Activated T-cell treated with anti-CD3 and anti-CD28 coated beads, Interleukin-2, amount 50 U/mL, for 4 hours (primary cell): ENCODE data around the gene PAOX. TPM values are rescaled to one million over a fixed set of nuclear protein-coding genes. Genes with fewer than 3 reads are reported as not detected.
A peak's percentile ranks its signal among the peaks of the same experiment; 100 is the strongest.

ENCODE experiments used
- ATAC-seq, 2 donors: fragments of 200-7000 bp; cut with Tn5 transposase; one replicate each; pipeline ENCODE4 v1.10.0; 2021
- DNase-seq: peaks from one replicate; pipeline ENCODE4 v3.0.0-alpha.2; 2020
- H3K27me3 Mint-ChIP-seq: one replicate; pipeline ENCODE4 v1.8.0; 2021; ENCODE audit warnings: low read depth, mixed read lengths
- H3K36me3 Mint-ChIP-seq: one replicate; pipeline ENCODE4 v1.8.0; 2022; ENCODE audit warnings: mixed read lengths; ENCODE audit not compliant: insufficient read depth
- H3K4me1 Mint-ChIP-seq: one replicate; pipeline ENCODE4 v1.8.0; 2021; ENCODE audit warnings: low read depth, mixed read lengths
- H3K4me3 Mint-ChIP-seq: one replicate; pipeline ENCODE4 v1.8.0; 2021; ENCODE audit warnings: mild to moderate bottlenecking, moderate library complexity, mixed read lengths
- H3K9me3 Mint-ChIP-seq: one replicate; pipeline ENCODE4 v1.8.0; 2021; ENCODE audit warnings: mixed read lengths
- total RNA-seq, 3 donors: library from RNA; stranded (reverse); gene quantifications; one replicate each; pipeline ENCODE4 v1.2.1, GENCODE V29; 2021

The PAOX gene
- 1 to 10 TPM; 2.6 to 3.2 (median 2.9) TPM for total RNA-seq

GRCh38 chr10:133379152-133379800, at the start of gene PAOX:
Gene PAOX (plus strand): TSS chr10:133379262. CDS start chr10:133379317, 55 bp downstream.
- Mint-ChIP-seq H3K27me3 (no peaks in the 10 kb centered on the region), H3K4me3 (peak within 1 kb of the TSS; percentile 81), H3K4me1 (peaks cover 12% of the 10 kb centered on the region), H3K36me3 (no peaks in the 10 kb centered on the region), H3K9me3 (no peaks in the 10 kb centered on the region)
- ATAC-seq = peak; percentile 74 to 75
- peak; percentile 57 for DNase-seq

DNA sequence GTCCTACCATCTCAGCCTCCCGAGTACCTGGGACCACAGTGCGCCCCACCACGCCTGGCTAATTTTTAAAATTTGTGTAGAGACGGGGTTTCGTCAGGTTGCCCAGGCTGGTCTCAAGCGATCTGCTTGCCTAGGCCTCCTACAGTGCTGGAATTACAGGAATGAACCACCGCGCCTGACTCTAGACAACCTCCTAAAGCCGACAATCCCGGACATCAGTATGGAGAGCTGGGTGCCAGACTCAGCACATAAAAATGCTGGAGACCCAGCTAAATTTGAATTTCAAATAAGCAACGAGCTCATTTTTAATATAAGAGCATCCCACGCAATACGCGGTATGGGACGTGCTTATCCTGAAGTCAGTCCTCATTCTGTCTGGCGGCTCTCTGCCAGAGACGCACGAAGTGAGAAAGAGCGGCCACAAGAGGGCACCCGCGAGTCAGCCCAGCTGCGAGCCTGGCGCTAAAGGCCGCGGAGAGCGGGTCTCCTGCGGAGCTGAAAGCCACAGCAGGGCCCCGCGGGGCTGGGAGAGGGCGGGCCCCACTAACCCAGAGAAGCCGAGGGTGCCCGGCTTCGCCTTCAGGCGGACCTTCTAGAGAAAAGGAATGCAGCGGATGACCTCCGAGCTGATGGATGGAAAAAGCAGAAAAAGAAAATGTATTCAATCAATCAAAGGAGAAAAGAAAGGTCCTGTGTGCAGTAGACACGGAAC, 49.4 kb upstream of the PAOX start:
- Mint-ChIP-seq H3K27me3 (peaks cover 38% of the 10 kb centered on the region), H3K4me3 (peak overlapping the region; percentile 53), H3K36me3 (no peaks in the 10 kb centered on the region), H3K4me1 (peaks cover 9% of the 10 kb centered on the region), H3K9me3 (no peaks in the 10 kb centered on the region)
- peak; percentile 87 to 90 for ATAC-seq
- peak; percentile 92 for DNase-seq

- Mint-ChIP-seq H3K27me3 (peaks cover 19% of the 10 kb centered on the region), H3K36me3 (no peaks in the 10 kb centered on the region), H3K4me1 (peaks cover 11% of the 10 kb centered on the region), H3K9me3 (no peaks in the 10 kb centered on the region), H3K4me3 (no peak overlapping the region)
- ATAC-seq (no peak), DNase-seq (no peak)
Measured at GRCh38 chr10:133332936-133333699, 45.9 kb upstream of the PAOX start.

GRCh38 chr10:133334503-133335245, 44.4 kb upstream of the PAOX start:
- Mint-ChIP-seq H3K4me1 (peaks cover 6% of the 10 kb centered on the region), H3K4me3 (peak overlapping the region; percentile 80), H3K27me3 (peaks cover 7% of the 10 kb centered on the region), H3K9me3 (no peaks in the 10 kb centered on the region), H3K36me3 (no peaks in the 10 kb centered on the region)
- ATAC-seq = peak in 1 of 2 donors; percentile 44
- DNase-seq = no peak

GRCh38 chr10:133335246-133336117, 43.6 kb upstream of the PAOX start:
- Mint-ChIP-seq H3K27me3 (peaks cover 4% of the 10 kb centered on the region), H3K4me3 (peak overlapping the region; percentile 62), H3K36me3 (no peaks in the 10 kb centered on the region), H3K9me3 (no peaks in the 10 kb centered on the region), H3K4me1 (peaks cover 6% of the 10 kb centered on the region)
- ATAC-seq (peak; percentile 47 to 54), DNase-seq (peak; percentile 81)

DNA sequence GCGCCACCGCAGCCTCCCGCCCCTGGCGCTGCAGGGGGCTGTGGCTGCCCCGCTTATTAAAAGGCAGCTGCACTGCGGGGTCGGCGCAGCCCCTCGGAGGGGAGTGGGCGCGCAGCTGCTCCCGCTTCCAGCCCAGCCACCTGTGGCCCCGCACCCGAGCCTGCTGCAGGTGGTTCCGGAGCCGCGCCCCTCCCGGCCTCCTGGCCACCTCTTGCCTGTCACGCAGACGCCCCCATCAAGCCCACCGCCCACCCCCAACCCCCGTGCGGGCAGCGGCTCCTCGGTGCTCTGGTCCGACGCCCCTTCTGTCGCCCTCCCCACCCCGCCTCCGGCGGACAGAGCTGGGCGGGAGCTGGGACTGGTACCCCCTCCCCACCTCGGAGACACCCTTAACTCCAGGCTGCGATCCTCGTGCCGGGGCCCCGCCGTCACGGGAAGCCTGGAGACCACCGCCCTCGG, 42.9 kb upstream of the PAOX start:
- Mint-ChIP-seq H3K4me3 (no peak overlapping the region), H3K9me3 (no peaks in the 10 kb centered on the region), H3K27me3 (peaks cover 4% of the 10 kb centered on the region), H3K4me1 (peaks cover 6% of the 10 kb centered on the region), H3K36me3 (no peaks in the 10 kb centered on the region)
- DNase-seq (no peak), ATAC-seq (peak; percentile 2 to 3)

GRCh38 chr10:133336577-133337369, 42.3 kb upstream of the PAOX start, which contains the start of gene CALY:
Gene CALY (minus strand): TSS chr10:133336896. CDS start chr10:133328989, 7,907 bp downstream.
- peak within 1 kb of the TSS; percentile 62 for H3K4me3 Mint-ChIP-seq
- ATAC-seq = peak; percentile 41 to 46
- peaks cover 6% of the 10 kb centered on the region for H3K4me1 Mint-ChIP-seq
- DNase-seq = peak; percentile 75
- H3K27me3 Mint-ChIP-seq = peaks cover 6% of the 10 kb centered on the region
- no peaks in the 10 kb centered on the region for H3K36me3 Mint-ChIP-seq
- no peaks in the 10 kb centered on the region for H3K9me3 Mint-ChIP-seq

DNA sequence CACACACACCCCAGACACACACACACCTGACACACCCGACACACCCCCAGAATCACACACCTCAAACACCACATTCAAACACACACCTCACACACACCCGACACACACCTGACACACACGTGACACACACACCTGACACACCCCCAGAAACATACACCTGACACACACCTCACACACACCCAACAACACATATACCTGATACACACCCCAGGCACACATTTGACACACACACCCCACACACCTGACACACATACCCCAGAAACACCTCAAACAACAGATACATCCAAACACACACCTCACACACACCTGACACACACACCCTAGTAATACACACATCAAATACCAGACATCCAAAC, 41.7 kb upstream of the PAOX start:
- peaks cover 6% of the 10 kb centered on the region for H3K4me1 Mint-ChIP-seq
- ATAC-seq = no peak
- H3K9me3 Mint-ChIP-seq = no peaks in the 10 kb centered on the region
- H3K4me3 Mint-ChIP-seq = no peak overlapping the region
- H3K36me3 Mint-ChIP-seq = no peaks in the 10 kb centered on the region
- DNase-seq = no peak
- peaks cover 9% of the 10 kb centered on the region for H3K27me3 Mint-ChIP-seq

- no peak overlapping the region for H3K4me3 Mint-ChIP-seq
- H3K9me3 Mint-ChIP-seq = no peaks in the 10 kb centered on the region
- peaks cover 6% of the 10 kb centered on the region for H3K4me1 Mint-ChIP-seq
- no peak for ATAC-seq
- no peaks in the 10 kb centered on the region for H3K36me3 Mint-ChIP-seq
- DNase-seq = no peak
- H3K27me3 Mint-ChIP-seq = peaks cover 11% of the 10 kb centered on the region
Measured at GRCh38 chr10:133338080-133339071, 40.7 kb upstream of the PAOX start.

- Mint-ChIP-seq H3K4me1 (peaks cover 3% of the 10 kb centered on the region), H3K36me3 (no peaks in the 10 kb centered on the region), H3K4me3 (no peak overlapping the region), H3K9me3 (no peaks in the 10 kb centered on the region), H3K27me3 (peaks cover 23% of the 10 kb centered on the region)
- DNase-seq (no peak), ATAC-seq (no peak)
Measured at GRCh38 chr10:133339708-133340380, 39.2 kb upstream of the PAOX start.

GRCh38 chr10:133341983-133342382, 37.1 kb upstream of the PAOX start:
- DNase-seq (no peak), ATAC-seq (no peak)
- no peaks in the 10 kb centered on the region for H3K36me3 Mint-ChIP-seq
- no peak overlapping the region for H3K4me3 Mint-ChIP-seq
- peaks cover 42% of the 10 kb centered on the region for H3K27me3 Mint-ChIP-seq
- H3K4me1 Mint-ChIP-seq = no peaks in the 10 kb centered on the region
- H3K9me3 Mint-ChIP-seq = no peaks in the 10 kb centered on the region
